Anterior cingulate cortex (tissue), 58 donors: ENCODE measurements around the gene CMIP.

Experiments used
- DNase-seq, 58 donors: peaks; one replicate each; lab custom pipeline; 2025; lab: John Stamatoyannopoulos, UW

Gene CMIP

DNA sequence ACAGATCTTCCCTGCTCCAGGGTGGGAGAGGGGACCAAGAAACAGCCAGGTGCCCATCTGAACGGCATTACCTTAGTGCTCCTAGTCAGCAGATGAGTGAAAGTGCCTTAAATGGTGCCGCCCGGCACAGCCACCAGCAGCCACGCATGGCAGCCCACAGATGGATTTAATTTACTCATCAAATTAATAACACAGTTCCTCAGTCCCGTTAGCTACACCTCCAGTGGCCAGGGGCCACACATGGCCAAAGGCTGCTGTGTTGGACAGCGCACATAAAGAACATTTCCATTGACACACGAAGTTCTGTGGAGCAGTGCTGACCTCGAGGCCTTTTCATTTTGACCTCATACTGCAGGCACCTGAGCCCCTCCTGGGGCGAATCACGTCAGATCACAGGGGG is 166.3 kb downstream of the CMIP start:
- peak in 1 of 58 donors; percentile 24 for DNase-seq

GRCh38 chr16:81611721-81612120 is 167.1 kb downstream of the CMIP start:
- DNase-seq: peak in 2 of 58 donors; percentile 42 to 49

DNA sequence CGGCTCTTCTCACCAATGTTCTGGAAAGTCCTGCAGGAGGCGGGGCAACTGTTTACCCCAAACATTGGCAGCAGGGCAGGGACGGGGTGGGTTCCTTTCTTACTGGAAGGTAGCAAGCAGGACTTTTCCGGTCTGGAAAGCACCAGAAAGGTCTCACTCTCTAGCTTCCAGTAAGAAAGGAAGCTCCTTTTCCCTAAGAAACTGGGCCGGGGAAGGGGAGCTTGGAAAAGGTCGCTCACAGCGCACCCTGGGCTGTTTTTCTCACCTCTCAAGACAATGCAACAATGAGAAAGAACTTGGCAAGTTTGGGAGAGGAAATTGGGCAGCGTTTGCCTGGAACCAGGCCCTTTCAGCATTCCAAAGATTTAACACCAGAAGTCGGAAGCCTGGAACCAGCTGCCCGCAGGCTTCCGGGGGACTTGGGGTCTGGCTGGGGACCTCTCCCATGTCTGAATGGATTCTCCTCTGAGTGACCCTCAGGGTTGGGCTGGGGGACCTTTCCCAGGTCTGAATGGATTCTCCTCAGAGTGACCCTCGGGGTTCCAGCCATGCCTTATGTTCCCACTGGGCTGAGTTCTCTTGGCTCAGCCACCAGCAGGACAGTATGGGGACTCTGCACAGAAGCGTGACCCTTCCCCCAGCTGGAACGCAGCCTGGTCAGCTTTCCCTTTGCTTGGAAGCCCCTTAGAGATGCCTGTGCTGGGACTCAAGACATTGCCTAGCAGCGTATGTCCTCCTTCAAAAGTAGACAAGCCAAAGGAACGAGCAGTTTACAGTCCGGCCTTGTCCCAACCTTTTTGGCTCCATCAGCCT is 167.9 kb downstream of the CMIP start:
- DNase-seq: peak in 46 of 58 donors; percentile 17 to 83 (median 54)

DNA sequence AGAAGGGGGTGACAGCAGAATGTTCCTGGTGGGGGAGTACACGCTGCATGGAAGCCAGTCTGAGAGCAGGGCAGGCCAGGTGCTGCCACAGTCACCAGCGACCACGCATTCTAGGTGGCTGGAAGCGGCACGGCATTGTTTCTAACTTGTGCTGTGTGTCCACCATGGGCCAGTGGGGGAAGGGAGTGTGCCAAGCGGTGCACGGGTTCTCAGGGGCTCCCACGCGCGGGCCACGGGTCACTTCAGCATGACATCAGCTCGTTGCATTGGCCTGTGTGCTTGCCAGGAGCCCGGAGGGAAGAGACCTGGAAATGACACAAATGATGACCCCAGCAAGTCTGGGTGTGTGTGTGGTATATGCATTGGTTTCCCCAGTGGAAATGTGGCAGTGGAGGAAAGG is 169.6 kb downstream of the CMIP start:
- peak in 1 of 58 donors; percentile 35 for DNase-seq

DNA sequence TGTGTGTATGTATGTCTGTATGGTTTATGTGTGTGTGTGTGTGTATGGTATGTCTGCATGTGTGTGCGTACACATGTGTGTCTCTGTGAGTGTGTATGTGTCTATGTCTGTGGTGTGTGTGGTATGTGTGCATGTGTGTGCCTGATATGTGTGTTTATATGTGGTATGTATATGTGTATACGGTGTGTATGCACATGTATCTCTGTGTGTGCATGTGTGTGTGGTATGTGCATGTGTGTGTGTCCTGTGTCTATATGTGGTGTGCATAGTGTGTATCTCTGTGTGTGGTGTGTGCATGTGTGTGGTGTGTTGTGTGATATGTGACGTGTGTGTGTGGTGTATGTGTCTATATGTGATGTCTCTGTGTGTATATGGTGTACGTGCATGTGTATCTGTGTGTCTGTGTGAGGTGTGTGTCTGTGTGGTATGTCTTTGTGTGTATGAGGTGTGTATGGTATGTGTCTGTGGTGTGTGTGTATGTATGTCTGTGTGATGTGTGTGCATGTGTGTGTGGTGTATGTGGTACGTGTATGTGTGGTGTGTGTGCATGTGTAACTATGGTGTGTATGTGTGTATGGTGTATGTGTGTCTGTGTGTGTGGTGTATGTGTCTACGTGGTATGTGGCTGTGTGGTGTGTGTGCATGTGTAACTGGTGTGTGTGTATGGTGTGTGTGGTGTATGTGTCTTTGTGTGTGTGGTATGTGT is 170.2 kb downstream of the CMIP start:
- DNase-seq: no peak

DNA sequence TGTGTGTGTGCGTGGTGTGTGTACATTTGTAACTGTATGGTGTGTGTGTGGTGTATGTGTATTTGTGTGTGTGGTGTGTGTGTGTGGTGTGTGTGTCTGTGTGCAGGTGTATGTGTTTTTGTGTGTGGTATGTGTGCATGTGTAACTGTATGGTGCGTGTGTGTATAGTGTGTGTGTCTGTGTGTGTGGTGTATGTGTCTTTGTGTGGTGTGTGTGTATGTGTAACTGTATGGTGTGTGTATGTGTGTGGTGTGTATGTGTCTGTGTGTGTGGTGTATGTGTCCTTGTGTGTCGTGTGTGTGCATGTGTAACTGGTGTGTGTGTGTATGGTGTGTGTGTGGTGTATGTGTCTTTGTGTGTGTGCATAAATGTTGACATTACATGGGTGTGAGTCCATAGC is 170.8 kb downstream of the CMIP start:
- DNase-seq: no peak

DNA sequence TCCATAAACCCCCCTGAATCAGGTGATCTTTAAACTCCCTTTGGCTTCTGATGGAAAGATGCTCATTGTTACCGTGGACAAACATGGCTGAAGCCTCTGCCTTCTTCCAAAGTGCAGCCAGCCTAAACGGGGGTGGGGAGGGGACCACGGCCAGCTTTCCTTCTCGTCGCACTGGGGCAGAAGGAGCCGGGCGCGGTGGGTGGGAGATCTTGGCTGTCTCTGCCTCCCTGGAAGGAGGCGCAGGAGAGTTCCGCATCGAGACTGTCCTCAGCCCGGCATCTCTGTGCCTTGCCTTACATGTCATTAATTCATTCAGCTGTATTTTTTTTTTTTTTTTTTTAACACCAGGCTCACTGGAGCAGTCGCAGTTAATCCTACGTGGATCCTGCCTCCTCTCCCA is 171.2 kb downstream of the CMIP start:
- DNase-seq: peak in 36 of 58 donors; percentile 9 to 77 (median 41)

GRCh38 chr16:81616321-81617020 is 171.9 kb downstream of the CMIP start:
- DNase-seq: peak in 39 of 58 donors; percentile 8 to 75 (median 34)

DNA sequence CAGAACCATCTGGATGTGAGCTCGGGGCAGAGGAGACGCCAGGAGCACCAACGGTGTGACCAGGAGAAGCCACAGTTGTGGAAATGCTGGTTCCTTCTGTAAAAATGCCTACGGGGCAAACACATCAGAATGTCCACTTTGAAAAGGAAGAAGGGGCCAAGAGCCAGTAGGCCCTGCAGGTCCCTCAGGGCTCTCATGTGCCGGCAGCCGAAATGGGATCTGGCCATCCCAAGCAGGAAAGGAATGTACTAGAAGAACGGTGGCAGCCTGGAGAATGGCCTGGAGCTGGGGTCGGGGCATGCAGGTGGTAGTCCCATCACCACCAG is 172.4 kb downstream of the CMIP start:
- no peak for DNase-seq

GRCh38 chr16:81618187-81618586 is 173.6 kb downstream of the CMIP start:
- DNase-seq: no peak

- peak in 38 of 58 donors; percentile 10 to 80 (median 40) for DNase-seq
Measured at GRCh38 chr16:81618661-81619060, 174.1 kb downstream of the CMIP start.

DNA sequence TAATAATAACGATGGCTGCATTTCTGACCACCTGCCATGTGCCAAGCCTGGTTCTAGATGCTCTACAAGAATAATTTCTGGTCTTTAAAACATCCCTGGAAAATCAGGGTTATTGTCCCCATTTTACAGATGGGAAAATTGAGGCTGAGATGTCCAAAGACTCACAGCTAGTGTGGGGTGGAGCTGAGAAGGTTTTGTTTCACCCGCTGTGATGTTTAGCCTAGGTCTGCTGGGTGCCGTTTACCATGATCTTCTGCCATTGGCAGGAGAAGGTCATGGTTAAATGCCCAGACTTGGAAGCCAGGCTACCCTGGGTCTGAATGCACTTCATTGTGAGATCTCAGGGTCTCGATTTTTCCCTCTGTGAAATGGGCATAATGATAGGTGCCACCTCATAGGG is 175.4 kb downstream of the CMIP start:
- DNase-seq: no peak

DNA sequence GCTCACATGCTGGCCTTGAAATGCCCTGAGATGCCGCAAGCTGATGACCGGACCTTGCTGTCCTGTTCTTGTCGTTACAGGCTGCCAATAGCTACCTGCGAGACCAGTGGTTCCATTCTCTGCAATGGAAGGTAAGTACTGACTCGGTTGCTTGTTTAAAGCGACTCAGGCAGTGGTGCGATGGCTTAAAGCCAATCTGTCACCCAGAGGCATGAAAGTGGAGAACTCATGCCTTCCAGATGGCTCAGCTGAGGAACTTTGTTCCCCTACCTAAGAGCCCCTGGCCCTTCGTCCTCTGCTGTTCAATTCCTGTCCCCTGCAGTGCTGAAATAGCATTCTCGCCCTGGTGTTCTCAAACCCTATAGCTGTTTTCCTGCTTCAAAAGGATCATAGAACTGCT is 176.2 kb downstream of the CMIP start:
- DNase-seq: no peak

DNA sequence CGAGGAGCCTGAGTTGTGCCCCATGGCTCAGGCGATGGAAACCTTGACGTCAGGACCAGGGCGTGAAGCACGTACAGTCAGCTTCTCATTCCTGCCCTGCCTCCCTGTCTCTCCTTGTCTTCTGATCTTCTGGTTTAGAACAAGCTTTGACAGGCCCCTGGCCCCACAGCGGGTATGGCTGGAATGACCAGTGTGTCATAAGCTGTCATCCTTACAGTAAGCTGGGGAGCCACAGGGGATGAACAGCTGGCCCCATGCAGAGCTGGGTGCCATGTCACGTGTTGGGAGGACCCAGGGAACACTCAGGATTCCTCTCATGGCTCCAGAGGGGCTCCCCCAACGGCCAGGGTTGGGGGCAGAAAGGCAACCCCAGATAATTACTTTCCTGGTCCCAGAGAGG is 176.9 kb downstream of the CMIP start:
- no peak for DNase-seq

- peak in 28 of 58 donors; percentile 4 to 56 (median 22) for DNase-seq
Measured at GRCh38 chr16:81623365-81624102, 178.9 kb downstream of the CMIP start.

DNA sequence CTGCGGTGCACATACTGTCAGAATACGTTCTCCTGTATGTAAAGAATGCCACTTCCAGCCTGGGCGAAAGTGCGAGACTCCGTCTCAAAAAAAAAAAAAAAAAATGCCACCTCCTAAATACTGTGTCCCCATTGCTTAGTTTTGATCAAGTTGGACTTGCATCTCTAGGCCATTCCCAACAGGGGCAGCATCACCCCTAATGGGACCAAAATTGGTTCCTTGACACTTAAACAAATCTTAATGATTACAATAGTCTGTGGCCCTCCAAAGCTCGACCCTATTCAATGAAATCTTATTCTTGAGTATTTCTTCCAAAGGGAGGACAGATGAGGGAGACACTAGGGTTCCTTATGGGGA is 179.8 kb downstream of the CMIP start:
- DNase-seq: no peak

DNA sequence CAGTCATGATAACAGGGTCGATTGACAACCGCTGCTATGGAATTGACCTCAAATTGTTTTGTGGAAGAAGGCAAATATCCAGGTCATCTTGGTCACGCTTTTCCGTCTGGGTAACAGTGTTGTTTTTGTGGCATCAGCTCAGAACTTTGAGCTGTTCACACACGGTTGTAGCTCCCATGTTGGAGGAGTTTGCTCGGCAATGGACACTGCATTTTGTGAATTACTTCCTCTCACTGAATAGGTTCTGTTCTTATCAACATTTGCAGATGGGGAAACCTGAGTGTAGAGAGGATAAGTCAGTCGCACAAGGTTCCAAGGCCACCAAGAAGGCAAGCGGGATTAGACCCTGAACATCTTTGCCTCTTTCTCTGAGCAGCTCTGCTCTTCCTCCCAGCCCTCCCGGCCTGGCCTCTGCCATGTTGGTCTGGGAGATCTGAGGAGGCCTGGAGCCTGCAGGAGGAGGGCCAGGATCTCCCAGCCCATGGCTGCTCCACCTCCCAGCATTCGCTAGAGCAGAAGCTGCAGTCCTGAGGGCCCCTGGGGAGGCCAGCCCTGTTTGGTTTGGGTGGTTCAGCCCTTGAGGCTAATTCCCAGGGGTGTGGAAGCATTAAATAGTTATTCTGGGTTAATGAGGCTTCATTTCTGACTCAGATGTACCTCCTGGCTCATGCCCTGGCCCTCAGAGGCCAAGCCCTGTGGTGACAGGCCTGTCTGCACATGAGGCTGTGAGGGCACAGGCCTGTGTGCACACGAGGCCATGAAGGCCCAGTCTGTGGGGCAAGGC is 180.3 kb downstream of the CMIP start:
- no peak for DNase-seq

- DNase-seq: peak in 48 of 58 donors; percentile 19 to 87 (median 52)
Measured at GRCh38 chr16:81625544-81626153, 181.0 kb downstream of the CMIP start.

GRCh38 chr16:81626181-81626674 is 181.6 kb downstream of the CMIP start:
- no peak for DNase-seq
